Measurements from ENCODE around the gene MED13L.

GRCh38 chr12:116201908-116202307 is 75.6 kb downstream of the MED13L start:
- TF ChIP-seq FOXK1 (CRISPR knock-in tag; IDR thresholded peaks at IDR 0.05) = no peak
- no peak for TF ChIP-seq CTCF (IDR thresholded peaks at IDR 0.05)
- no peak for TF ChIP-seq HMGXB4 (CRISPR knock-in tag; IDR thresholded peaks at IDR 0.05)
- TF ChIP-seq, protein P1, sequence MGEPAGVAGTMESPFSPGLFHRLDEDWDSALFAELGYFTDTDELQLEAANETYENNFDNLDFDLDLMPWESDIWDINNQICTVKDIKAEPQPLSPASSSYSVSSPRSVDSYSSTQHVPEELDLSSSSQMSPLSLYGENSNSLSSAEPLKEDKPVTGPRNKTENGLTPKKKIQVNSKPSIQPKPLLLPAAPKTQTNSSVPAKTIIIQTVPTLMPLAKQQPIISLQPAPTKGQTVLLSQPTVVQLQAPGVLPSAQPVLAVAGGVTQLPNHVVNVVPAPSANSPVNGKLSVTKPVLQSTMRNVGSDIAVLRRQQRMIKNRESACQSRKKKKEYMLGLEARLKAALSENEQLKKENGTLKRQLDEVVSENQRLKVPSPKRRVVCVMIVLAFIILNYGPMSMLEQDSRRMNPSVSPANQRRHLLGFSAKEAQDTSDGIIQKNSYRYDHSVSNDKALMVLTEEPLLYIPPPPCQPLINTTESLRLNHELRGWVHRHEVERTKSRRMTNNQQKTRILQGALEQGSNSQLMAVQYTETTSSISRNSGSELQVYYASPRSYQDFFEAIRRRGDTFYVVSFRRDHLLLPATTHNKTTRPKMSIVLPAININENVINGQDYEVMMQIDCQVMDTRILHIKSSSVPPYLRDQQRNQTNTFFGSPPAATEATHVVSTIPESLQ (CRISPR knock-in tag; IDR thresholded peaks at IDR 0.05) = no peak
- TF ChIP-seq ELF4 (CRISPR knock-in tag; IDR thresholded peaks at IDR 0.05; ENCODE audit: low read depth) = no peak
- TF ChIP-seq, protein P2, sequence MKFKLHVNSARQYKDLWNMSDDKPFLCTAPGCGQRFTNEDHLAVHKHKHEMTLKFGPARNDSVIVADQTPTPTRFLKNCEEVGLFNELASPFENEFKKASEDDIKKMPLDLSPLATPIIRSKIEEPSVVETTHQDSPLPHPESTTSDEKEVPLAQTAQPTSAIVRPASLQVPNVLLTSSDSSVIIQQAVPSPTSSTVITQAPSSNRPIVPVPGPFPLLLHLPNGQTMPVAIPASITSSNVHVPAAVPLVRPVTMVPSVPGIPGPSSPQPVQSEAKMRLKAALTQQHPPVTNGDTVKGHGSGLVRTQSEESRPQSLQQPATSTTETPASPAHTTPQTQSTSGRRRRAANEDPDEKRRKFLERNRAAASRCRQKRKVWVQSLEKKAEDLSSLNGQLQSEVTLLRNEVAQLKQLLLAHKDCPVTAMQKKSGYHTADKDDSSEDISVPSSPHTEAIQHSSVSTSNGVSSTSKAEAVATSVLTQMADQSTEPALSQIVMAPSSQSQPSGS (CRISPR knock-in tag; IDR thresholded peaks at IDR 0.05; ENCODE audit: borderline replicate concordance, low read depth) = no peak
- TF ChIP-seq NR2C2 (CRISPR knock-in tag; IDR thresholded peaks at IDR 0.05) = no peak
- no peak for TF ChIP-seq USF2 (CRISPR knock-in tag; IDR thresholded peaks at IDR 0.05)
- TF ChIP-seq ZNF121 (CRISPR knock-in tag; IDR thresholded peaks at IDR 0.05) = no peak

All from WTC11 (cell line).